Cardiac muscle cell (in vitro differentiated cells and primary cell): ENCODE results near the gene HMOX1. TPM values are rescaled to one million over a fixed set of nuclear protein-coding genes. Genes with fewer than 3 reads are reported as not detected.

Source experiments
- DNase-seq, 2 donors: peaks; one replicate each; pipeline versions ENCODE4 v3.0.0 to v3.0.0-alpha.2; 2010 to 2017; ENCODE audit warnings: low read depth in 1 of 2, low spot score in 1 of 2
- H3K27ac ChIP-seq: fragments of 200-600 bp; sonication (generic); 2 replicates; pipeline ENCODE4 v1.5.1; 2016
- H3K27me3 ChIP-seq: fragments of 200-600 bp; sonication (generic); 2 replicates; pipeline ENCODE4 v1.6.0; 2016; ENCODE audit warnings: control low read depth
- H3K36me3 ChIP-seq: fragments of 200-600 bp; sonication (generic); 2 replicates; pipeline ENCODE4 v1.5.1; 2016; ENCODE audit warnings: control low read depth
- H3K4me1 ChIP-seq: fragments of 200-600 bp; sonication (generic); 2 replicates; pipeline ENCODE4 v1.8.1; 2017; ENCODE audit warnings: low read depth, mild to moderate bottlenecking, mixed run types
- H3K4me3 ChIP-seq: fragments of 200-600 bp; sonication (generic); 2 replicates; pipeline ENCODE4 v1.5.1; 2016; ENCODE audit warnings: mild to moderate bottlenecking
- H3K9me3 ChIP-seq: fragments of 200-600 bp; sonication (generic); 2 replicates; pipeline ENCODE4 v1.5.1; 2017; ENCODE audit warnings: low read depth, mild to moderate bottlenecking, control low read depth
- CTCF ChIP-seq: IDR thresholded peaks from 2 replicates; pipeline ENCODE4 v1.5.1; 2012; ENCODE audit warnings: low read depth, mild to moderate bottlenecking, low read length
- polyA plus RNA-seq: library from polyadenylated mRNA; unstranded; fragments of >200 nt; fragmentation: Nextera tagmentation; extraction: Ambion mirVana; gene quantifications from 2 replicates; pipeline ENCODE4 v1.2.1, GENCODE V29; 2016
- total RNA-seq: library from RNA; depleted of rRNA; stranded (reverse); fragments of >200 nt; gene quantifications from 2 replicates; pipeline ENCODE4 v1.2.3, GENCODE V29; 2016

The HMOX1 gene
- total and polyA plus RNA-seq, 2 experiments from 2014 or later, result 1.6 to 2.1 TPM

- TF ChIP-seq CTCF, result no peak
- Histone ChIP-seq H3K27me3 (no peaks in the 10 kb centered on the region), H3K36me3 (peaks cover 10% of the 10 kb centered on the region)
Measured at GRCh38 chr22:35406443-35406842, 25.5 kb downstream of the HMOX1 start.

GRCh38 chr22:35407362-35407761 lies 26.5 kb downstream of the HMOX1 start:
- H3K27me3 ChIP-seq, result no peaks in the 10 kb centered on the region
- H3K27ac ChIP-seq, result no peak overlapping the region
- TF ChIP-seq CTCF, result no peak
- DNase-seq, result no peak
- no peaks in the 10 kb centered on the region for H3K9me3 ChIP-seq
- H3K4me1 ChIP-seq, result no peaks in the 10 kb centered on the region
- no peak overlapping the region for H3K4me3 ChIP-seq
- peaks cover 10% of the 10 kb centered on the region for H3K36me3 ChIP-seq

More at GRCh38 chr22:35406443-35406842, 25.5 kb downstream of the HMOX1 start:
- H3K4me3 ChIP-seq, result no peak overlapping the region
- H3K9me3 ChIP-seq, result no peaks in the 10 kb centered on the region
- no peaks in the 10 kb centered on the region for H3K4me1 ChIP-seq
- H3K27ac ChIP-seq, result no peak overlapping the region
- DNase-seq, result no peak

GRCh38 chr22:35409783-35410662 lies 29.1 kb downstream of the HMOX1 start:
- Histone ChIP-seq H3K4me3 (no peak overlapping the region), H3K36me3 (peaks cover 13% of the 10 kb centered on the region), H3K9me3 (no peaks in the 10 kb centered on the region), H3K27me3 (no peaks in the 10 kb centered on the region), H3K27ac (no peak overlapping the region), H3K4me1 (no peaks in the 10 kb centered on the region)
- TF ChIP-seq CTCF, result no peak
- peak in 1 of 2 donors; percentile 34 for DNase-seq

- H3K36me3 ChIP-seq, result peaks cover 15% of the 10 kb centered on the region
- H3K4me1 ChIP-seq, result no peaks in the 10 kb centered on the region
- no peak for TF ChIP-seq CTCF
- H3K9me3 ChIP-seq, result no peaks in the 10 kb centered on the region
- no peak overlapping the region for H3K4me3 ChIP-seq
- H3K27me3 ChIP-seq, result no peaks in the 10 kb centered on the region
- DNase-seq, result no peak
- H3K27ac ChIP-seq, result no peak overlapping the region
Measured at GRCh38 chr22:35410663-35411034, 29.8 kb downstream of the HMOX1 start.

- H3K27me3 ChIP-seq, result no peaks in the 10 kb centered on the region
- no peak for TF ChIP-seq CTCF
- H3K4me3 ChIP-seq, result no peak overlapping the region
- no peak overlapping the region for H3K27ac ChIP-seq
- no peaks in the 10 kb centered on the region for H3K4me1 ChIP-seq
- H3K36me3 ChIP-seq, result peaks cover 18% of the 10 kb centered on the region
- no peaks in the 10 kb centered on the region for H3K9me3 ChIP-seq
- DNase-seq, result no peak
Measured at GRCh38 chr22:35411102-35411501, 30.2 kb downstream of the HMOX1 start.
